GM18517 (cell line): ENCODE results near the gene PRKCD.

Experiments
- ATAC-seq: cut with Tn5 transposase; IDR thresholded peaks from one replicate; pipeline ENCODE4 v1.9.1; 2021; ENCODE audit warnings: mild to moderate bottlenecking, moderate library complexity; ENCODE audit not compliant: unreplicated experiment

Gene PRKCD

DNA sequence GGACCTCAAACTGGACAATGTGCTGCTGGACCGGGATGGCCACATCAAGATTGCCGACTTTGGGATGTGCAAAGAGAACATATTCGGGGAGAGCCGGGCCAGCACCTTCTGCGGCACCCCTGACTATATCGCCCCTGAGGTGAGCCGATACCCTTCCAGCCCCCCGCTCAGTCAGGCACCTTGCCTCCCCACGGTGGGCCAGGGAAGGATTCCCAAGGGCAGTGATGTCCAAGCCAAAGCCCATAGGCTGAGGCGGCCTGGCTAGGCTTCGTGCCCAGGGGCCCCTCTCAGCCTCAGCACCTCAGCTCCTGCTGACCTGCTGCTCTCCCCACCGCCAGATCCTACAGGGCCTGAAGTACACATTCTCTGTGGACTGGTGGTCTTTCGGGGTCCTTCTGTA, 27.7 kb downstream of the PRKCD start:
- no peak for ATAC-seq

DNA sequence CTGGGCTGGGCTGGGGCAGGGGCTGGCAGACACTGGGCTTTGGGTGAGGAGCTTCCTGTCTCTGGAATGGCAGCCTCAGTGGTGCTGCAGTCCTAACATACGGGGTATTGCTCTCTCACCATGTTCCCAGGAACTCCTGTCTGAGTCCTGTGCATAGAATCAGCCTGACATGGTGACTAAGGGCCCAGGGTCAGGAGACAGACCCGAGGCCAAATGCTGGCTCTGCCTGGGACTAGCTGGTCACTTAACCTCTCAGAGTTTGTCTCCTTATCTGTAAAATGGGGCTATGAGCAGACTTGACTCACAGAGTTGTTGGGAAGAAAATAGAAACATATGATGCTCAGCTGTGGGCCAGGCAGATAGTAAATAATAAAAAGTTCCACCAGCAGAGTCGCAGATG, 28.3 kb downstream of the PRKCD start:
- no peak for ATAC-seq

DNA sequence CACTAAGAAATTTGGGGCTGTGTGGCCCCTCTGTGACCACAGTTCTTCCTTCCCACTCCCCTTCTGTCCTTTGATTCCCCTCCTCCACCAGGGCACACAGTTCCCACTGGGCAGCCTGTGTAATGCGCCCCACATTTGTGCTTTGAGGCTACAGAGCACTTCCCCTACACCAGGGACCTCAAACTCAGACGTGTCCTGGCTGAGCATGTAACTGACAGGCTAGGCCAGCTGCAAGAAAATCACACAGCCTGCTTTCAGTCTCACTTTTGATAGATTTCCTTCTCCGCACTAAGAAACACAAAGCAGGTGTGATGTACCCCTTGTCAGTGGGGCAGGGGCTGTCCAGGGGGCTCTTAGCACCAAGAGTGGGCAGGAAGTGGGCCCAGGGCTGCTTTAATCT, 29.6 kb downstream of the PRKCD start:
- ATAC-seq: peak; percentile 55

DNA sequence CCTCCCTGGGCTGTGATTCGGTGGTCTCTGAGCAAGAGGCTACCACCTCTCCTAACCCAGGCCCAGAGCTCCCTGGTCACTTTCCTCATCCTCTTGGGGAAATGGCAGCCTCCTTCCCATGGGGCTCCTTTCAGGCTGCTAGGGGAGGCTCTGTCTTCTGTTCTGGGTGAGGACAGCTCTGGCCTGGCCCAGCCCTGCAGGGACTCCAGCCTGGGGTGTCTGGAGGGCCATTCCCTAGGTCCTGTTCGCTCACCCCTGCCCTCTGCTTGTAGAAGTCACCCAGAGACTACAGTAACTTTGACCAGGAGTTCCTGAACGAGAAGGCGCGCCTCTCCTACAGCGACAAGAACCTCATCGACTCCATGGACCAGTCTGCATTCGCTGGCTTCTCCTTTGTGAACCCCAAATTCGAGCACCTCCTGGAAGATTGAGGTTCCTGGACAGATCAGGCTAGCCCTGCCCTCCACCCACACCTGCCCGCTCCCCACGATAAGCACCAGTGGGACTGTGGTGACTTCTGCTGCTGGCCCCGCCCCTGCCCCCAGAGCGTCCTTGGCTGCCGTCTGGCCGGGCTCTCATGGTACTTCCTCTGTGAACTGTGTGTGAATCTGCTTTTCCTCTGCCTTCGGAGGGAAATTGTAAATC, 30.9 kb downstream of the PRKCD start:
- no peak for ATAC-seq

DNA sequence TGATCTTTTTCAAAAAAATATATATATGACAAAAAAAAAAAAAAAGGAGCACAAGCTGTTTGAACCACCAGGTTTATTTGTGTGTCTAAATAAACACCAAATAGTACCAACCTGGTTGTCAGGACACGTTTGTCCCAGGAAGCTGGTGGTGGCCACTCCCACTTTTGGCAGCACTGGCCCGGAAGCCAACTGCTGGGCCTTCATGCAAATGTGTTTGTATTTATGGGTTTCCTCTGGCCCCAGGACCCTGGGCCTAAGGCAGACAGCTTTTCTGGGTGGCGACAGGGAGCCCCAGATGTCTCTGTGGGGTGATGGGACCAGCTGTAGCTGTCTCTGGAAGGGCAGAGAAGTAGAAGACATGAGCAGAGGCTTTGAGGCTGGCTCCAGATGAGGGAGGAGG, 31.6 kb downstream of the PRKCD start:
- peak; percentile 45 for ATAC-seq

DNA sequence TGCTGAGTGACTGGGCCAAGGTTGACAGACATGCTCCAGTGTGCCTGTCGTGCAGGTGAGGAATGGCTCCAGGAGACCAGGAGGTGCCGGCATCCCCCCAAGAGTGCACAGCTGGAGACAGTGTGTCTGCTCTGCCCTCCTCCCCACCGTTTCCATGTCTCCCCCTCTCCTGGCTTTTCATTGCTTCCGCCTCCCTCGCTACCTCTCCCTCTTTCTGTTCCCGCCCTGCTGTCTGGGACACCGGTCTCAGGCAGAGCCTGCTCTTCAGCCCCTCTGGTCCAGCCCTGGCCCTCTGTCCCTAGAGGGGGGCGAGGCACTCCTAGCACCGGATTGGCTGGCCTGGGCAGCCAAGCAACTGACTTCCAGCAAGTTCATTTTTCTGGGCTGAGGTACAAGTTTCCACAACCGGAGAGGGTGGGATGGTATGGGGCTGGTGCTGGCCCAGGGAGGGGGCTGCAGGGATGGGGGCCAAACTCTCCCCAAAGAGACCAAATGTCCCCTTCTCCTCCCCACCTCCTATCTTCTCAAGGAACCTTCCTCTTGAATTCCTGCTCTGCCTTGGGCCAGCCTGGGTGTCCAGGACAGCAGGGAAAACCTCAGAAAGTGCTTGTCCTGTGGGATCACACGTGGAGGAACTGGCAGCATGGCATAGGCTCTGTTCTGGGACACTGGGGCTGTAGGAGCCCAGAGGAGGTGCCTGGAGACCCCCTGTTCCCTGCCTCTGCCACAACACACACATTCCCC, 32.6 kb downstream of the PRKCD start:
- no peak for ATAC-seq

DNA sequence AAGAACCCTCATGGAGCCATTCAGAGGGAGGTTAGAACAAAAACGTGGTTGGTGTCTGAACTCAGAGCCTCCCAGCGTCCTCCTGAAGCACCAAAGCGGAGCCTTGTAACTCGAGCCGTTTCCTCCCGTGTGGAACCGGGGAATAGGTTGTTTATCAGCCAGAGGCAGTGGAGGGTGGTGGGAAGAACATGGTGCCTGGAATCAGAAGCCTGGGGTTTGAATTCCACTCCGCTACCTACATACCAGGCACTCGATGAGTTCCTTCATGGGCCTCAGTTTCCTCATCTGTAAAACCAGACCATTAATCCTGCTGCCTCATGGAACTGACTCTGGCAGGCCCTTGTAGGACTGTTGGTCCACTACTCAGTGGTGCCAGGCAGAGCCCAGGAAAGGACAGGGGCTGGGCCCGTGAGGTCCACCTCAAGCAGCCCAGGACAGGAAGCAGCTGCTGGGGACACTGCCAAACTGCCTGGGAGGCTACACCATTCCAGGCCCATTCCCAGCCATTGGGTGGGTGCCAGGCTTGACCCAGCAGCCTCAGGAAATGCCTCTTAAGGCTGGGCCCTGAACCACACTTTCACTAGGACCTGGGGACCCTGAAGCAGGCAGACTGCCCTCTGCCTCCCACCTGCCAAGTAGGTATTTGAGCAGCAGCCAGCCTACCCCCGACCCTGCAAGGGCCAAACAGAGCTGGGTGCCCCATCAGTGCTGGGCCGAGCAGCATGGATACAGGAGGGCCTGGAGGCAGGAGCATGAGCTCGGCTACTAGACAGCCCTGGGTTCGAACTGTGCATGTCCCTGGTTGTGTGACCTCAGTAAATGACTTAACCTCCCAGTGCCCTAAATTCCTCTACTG, 33.4 kb downstream of the PRKCD start:
- ATAC-seq: no peak

DNA sequence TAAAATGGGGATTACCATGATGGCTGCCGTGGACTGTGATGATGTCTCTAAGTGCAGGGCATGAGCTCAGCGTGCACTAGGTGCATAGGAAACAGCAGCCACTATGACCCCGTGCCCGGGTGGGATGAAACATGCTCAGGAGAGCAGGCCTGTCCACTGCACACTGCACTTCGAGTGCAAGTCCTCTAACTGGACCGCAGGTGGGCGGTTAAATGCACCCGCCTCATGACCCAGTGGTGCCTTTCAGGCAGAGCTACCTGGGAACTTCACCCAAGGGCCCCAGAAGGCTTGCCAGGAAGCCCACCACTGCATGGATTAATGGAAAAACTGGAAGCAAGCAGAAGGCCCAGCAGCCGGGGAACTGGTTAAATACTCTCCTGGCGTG, 34.0 kb downstream of the PRKCD start:
- no peak for ATAC-seq

DNA sequence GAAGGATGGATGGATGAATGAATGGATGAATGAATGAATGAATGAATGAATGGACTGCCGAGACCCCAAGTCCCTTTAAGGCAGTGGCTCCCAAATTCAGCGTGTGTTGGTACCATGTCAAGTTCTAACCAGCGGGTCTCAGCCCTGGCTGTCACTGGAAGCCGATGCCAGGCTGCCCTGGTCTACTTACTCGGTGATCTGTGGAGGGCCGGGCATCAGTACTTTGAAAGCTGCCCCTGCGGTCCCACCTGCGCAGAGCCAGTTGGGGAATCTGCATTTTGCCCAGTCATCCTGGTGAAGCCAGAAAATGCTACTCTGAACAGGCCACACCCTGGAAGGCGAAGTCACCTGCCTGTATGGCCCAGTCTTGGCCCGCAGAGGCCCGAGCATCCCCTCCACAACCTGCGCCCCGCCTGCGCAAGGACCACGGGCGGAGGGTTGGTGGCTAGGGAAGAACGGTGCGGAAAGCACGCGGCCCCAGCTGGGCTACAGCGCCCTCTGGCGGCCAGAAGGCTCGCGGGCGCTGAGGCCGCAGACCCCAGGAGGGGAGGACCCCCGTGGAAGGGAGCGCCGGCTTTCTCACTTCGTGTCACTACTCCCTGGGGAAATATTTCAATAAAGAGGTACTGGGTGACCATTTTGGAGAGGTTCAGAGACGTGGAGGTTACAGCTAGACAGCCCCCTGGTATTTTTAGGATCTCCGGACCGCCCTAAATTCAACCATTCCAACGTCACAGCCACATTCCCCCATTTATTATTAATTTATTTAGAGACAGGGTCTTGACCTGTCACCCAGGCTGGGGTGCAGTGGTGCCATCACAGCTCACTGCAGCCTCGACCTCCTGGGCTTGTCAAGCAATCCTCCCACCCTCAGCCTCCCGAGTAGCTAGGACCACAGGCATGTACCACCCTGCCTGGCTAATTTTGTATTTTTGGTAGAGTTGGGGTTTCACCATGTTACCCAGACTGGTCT, 34.9 kb downstream of the PRKCD start:
- ATAC-seq: no peak

DNA sequence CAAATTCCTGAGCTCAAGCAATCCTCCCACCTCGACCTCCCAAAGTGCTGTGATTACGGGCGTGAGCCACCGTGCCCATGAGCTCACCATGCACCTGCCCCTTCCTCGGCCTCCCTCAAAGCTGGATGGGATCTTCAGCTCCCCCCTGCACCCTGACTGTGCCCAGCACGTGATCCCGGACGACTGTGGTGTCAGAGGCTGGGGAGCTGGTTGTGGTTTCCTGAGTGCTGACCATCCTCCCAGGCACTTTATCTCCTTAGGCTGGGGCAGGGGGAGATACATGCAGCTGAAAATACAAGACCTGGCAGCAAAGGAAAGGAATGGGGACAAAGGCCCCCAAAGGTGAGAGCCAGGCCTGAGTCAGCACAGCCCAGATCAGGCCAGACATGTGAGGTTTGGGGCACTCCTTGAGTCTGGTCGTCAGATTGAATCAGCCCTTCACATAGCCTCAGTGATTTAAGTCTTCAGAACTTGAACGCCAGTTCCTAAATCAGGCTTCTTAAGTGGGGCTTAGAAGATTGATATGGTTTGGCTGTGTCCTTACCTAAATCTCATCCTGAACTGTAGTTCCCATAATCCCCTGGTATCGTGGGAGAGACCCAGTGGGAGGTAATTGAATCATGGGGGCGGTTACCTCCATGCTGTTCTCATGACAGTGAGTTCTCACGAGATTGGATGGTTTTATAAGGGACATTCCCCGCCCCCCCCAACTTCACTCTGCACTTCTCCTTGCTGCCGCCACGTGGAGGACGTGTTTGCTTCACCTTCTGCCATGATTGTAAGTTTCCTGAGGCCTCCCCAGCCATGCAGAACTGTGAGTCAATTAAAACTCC, 35.8 kb downstream of the PRKCD start:
- no peak for ATAC-seq

DNA sequence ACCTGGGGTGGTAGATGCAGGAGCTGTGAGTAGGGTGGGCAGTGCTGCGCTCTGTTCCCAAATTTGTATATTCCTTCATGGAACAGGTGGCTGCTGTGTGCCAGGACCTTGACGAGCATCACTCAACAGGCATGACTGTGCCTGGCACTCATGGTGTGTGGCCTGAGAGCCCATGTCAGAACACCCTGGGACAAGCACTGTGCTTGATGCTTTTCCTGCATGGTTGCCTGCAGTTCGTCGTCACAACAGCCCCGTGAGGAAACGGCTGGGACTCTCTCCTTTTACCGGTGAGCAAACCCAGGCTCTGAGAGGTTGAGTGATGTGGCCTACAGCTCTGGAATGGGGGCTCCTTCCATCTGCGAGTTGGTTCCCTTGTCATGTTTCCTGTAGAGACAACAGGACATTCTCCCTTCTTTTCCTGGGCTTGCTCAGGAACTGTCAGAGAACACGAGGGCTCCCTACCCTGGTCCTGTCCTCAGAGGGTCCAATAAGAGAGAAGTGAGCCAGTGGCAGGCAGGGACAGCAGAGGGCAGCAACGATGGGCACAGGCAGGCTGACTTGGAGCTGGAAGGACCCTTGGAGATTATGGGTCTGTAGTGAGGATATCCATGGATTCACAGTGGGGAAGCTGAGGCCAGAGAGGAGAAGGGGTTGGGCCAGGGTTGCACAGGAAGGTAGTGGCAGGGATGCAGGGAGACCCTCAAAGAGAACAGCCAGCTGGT, 37.4 kb downstream of the PRKCD start:
- no peak for ATAC-seq

DNA sequence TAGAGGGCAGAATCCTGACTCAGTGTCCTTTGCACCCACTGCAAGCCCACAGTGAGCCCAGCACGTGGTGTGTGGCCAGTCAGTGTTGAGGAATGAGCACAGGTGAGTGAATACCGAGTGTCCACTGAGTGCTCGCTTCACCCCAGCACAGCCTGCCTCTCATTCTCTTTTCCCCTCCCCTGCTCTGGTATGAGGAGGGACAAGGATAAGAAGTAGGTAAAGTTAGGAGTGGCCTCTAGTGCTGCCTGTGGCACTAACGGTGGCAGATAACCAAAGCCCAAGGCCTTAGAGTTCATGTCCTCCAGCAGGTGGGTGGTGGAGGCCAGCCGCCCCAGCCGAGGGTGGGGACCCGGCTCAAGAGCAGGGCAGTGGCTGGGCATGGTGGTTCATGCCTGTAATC, 38.0 kb downstream of the PRKCD start:
- no peak for ATAC-seq

DNA sequence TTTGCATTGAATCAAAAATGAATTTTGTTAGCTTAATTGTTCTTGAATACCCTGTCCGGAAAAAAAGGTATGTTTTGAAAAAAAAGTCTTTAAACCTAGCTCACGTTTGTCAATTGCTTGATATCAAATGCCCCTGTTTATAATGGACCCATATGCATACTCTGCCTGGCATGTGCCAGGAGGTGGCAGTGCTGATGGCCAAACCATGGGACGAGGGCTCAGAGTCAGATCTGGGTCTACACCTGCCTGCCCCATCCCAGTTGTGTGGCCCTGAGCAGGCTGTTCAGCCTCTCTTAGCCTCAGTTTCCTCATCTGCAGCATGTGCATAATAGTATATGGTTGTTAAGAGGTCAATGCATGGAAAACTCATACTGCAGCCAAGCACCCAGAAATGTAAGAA, 38.8 kb downstream of the PRKCD start:
- no peak for ATAC-seq

DNA sequence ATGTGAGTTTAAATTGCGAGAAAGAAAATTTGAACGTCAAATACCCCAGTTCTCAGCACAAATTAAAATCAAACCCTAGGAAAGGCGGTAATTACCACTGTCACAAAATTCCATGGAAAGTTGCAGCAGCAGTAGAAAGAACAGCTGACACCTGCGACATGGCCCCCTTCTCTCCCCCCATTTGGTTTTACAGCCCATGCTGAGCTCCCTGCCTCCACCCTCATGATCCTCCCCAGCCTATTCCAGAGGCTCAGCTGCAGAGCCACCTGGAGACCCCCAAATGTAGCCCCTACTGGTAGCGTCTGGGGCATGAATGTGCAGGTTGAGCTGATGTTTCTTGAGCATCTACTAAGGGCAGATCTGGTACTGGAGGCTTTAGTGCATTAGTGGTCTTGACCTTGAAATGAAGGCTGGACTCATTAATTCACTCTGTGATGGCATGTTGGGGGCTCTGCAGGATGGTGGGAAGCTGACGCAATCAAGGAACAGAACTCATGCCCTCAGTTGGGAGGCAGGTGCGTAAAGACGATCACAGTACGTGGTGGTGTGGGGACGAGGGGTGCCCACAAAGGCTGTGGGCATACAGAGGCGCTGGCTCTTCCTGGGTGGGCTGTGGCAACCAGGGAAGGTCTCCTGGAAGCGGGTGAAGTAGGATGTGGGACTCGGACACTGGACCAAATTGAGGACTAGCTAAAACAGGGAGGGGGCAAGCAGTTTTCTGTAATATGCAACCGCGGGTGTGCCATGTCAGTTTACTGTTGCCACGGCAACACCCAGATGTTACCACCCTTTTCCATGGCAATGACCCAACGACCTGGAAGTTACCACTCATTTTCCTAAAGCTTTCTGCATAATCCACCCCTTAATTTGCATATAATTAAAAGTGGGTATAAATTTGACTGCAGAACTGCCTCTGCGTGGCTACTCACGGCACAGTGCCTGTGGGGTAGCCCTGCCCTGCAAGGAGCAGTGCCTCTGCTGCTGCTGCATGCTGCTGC, 39.8 kb downstream of the PRKCD start:
- no peak for ATAC-seq

DNA sequence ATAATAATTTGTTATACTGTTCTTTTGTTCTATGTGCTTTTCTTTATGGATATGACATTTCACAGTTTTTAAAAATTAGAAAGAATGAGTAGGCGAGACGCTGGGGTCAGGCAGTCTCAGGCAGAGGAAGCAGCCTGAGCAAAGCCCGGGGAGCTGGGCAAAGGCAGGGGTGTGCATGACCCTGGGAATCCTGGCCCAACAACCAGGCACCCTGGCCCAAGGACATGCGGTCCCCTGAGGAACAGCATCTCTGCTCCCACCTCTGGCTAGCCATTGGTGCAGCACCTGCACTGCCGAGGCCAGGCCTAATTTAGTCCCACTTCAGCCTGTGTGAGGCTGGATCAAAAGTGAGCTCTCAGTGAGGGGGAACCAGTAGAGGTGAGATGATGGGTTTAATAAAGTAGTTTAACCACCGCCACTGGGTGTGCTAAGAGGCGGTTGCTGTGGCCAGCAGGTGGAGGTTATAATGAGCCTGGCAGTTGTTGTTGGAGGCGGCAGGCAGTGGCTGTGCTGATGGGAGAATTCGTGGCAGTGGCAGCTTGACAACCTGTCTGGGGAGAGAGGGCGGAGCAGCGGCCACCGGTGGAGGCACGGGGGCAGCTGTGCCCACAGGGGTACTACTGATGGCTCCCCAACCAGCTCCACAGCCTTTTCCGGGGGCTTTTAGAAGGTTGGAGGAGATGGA, 41.5 kb downstream of the PRKCD start:
- ATAC-seq: no peak

DNA sequence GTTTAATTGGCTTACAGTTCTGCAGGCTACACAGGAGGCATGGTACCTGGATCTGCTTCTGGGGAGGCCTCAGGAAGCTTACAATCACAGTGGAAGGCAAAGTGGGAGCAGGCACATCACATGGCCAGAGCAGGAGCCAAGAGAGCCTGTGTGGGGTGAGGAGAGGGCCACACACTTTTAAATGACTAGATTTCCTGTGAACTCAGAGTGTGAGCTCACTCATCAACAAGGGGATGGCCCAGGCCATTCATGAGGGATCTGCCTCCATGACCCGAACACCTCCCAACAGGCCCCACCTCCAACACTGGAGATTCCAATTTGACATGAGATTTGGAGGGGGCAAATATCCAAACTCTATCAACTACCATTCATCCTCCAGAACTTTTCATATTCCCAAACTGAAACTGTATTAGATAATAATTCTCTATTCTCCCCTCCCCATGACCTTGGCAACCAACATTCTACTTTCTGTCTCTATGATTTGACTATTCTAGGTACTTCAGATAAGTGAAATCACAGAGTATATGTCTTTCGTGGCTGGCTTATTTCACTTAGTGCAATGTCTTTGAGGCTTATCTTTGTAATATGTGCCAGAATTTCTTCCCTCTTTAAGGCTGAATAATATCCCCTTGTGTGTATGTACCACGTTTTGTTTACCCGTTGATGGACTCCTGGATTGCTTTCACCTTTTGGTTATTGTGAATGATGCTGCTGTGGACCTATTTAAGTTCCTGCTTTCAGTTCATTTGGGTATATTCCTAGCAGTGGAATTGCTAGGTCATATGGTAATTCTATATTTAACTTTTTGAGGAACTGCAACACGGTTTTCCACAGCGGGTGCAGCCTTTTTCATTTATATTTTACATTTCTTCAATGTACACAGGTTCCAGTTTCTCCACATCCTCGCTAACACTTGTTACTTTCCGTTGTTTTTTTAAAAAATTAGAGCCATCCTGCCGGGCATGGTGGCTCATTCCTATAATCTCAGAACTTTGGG, 51.0 kb downstream of the PRKCD start:
- no peak for ATAC-seq
